GM21367 (cell line): ENCODE results near the gene BLNK.
A peak's percentile ranks its signal among the peaks of the same experiment; 100 is the strongest.
"Not testable (repeated sequence)": the region's sequence is repeated elsewhere in the genome, so short reads cannot be mapped to it uniquely, and the experiment has no call there.

Source experiments
- ATAC-seq: cut with Tn5 transposase; IDR thresholded peaks from one replicate; pipeline ENCODE4 v1.9.1; 2021; ENCODE audit not compliant: unreplicated experiment

BLNK gene

GRCh38 chr10:96230527-96230926 lies 40.8 kb downstream of the BLNK start:
- no peak for ATAC-seq

- peak; percentile 43 for ATAC-seq
Measured at GRCh38 chr10:96229568-96230030, 41.8 kb downstream of the BLNK start.

- ATAC-seq: no peak
Measured at GRCh38 chr10:96228408-96228994, 42.9 kb downstream of the BLNK start.

- no peak for ATAC-seq
Measured at GRCh38 chr10:96227206-96227605, 44.2 kb downstream of the BLNK start.

- ATAC-seq: no peak
Measured at GRCh38 chr10:96225119-96225518, 46.2 kb downstream of the BLNK start.

- no peak for ATAC-seq
Measured at GRCh38 chr10:96222908-96223307, 48.5 kb downstream of the BLNK start.

- no peak for ATAC-seq
Measured at GRCh38 chr10:96222441-96222840, 48.9 kb downstream of the BLNK start.

- no peak for ATAC-seq
Measured at GRCh38 chr10:96218826-96219225, 52.5 kb downstream of the BLNK start.

GRCh38 chr10:96217711-96218110 lies 53.7 kb downstream of the BLNK start:
- ATAC-seq: no peak

GRCh38 chr10:96216775-96217174 lies 54.6 kb downstream of the BLNK start:
- no peak for ATAC-seq

- ATAC-seq: no peak
Measured at GRCh38 chr10:96212911-96213310, 58.5 kb downstream of the BLNK start.

- ATAC-seq: no peak
Measured at GRCh38 chr10:96211764-96212163, 59.6 kb downstream of the BLNK start.

- ATAC-seq: no peak
Measured at GRCh38 chr10:96208946-96209345, 62.4 kb downstream of the BLNK start.

- ATAC-seq: no peak
Measured at GRCh38 chr10:96208271-96208670, 63.1 kb downstream of the BLNK start.

GRCh38 chr10:96205580-96205979 lies 65.8 kb downstream of the BLNK start:
- no peak for ATAC-seq

GRCh38 chr10:96201525-96201924 lies 69.8 kb downstream of the BLNK start:
- no peak for ATAC-seq

GRCh38 chr10:96189505-96189904 lies 81.9 kb downstream of the BLNK start:
- not testable (repeated sequence) for ATAC-seq

GRCh38 chr10:96188916-96189315 lies 82.5 kb downstream of the BLNK start:
- no peak for ATAC-seq

- ATAC-seq: no peak
Measured at GRCh38 chr10:96188421-96188820, 82.9 kb downstream of the BLNK start.

GRCh38 chr10:96176985-96177384 lies 94.4 kb downstream of the BLNK start:
- no peak for ATAC-seq

- ATAC-seq: no peak
Measured at GRCh38 chr10:96172666-96173065, 98.7 kb downstream of the BLNK start.

- no peak for ATAC-seq
Measured at GRCh38 chr10:96170230-96170629, 101.1 kb downstream of the BLNK start.

- ATAC-seq: no peak
Measured at GRCh38 chr10:96168546-96168945, 102.8 kb downstream of the BLNK start.
